ENCODE results near the gene FBN1.

GRCh38 chr15:48396020-48396419 is 249.5 kb downstream of the FBN1 start:
- TF ChIP-seq CTCF (IDR thresholded peaks at IDR 0.05; ENCODE audit: low read length) = no peak
- TF ChIP-seq EZH2 (optimal IDR thresholded peaks at IDR 0.05; ENCODE audit: low read depth, low read length) = no peak
- TF ChIP-seq EZH2phosphoT487 (IDR thresholded peaks at IDR 0.05; ENCODE audit: low read length) = no peak

All from MM.1S (cell line).